ENCODE data around the gene SMIM26. TPM values are rescaled to one million over a fixed set of nuclear protein-coding genes. Genes with fewer than 3 reads are reported as not detected.

Gene SMIM26
- total and polyA plus RNA-seq, 2 of the 8 experiments (the other 6 are each of a cell fraction or from before 2014, with no cell fraction given) = 69.8 to 95.0 TPM

GRCh38 chr20:18613553-18613952 is 46.3 kb downstream of the SMIM26 start:
- FAIRE-seq = no peak

More at GRCh38 chr20:18613553-18613952, 46.3 kb downstream of the SMIM26 start:
- peaks cover 0 to 1% (median 0%) of the 10 kb centered on the region in 4 experiments; a peak in 2 of 7 replicates for H3K4me1 ChIP-seq (replicated peaks in 1 of 4; ENCODE audit: control insufficient read depth in 3 of 4, insufficient read depth in 4 of 4, low read length in 3 of 4)
- H2BK5ac ChIP-seq (ENCODE audit: low read depth, low read length) = no peak overlapping the region
- no peak overlapping the region for H3K23ac ChIP-seq (ENCODE audit: insufficient read length)
- no peak overlapping the region for H3K56ac ChIP-seq (replicated peaks; ENCODE audit: insufficient read length, low read depth, low read length)
- no peak overlapping the region for H4K8ac ChIP-seq (ENCODE audit: extremely low read depth, insufficient read depth, low read length)
- DNase-seq (ENCODE audit: low read depth in 1 of 2, low spot score in 2 of 2) = no peak
- H3K79me1 ChIP-seq (ENCODE audit: low read depth, low read length) = no peaks in the 10 kb centered on the region
- no peak overlapping the region for H2BK20ac ChIP-seq (ENCODE audit: low read length)
- no peak overlapping the region for H3K4ac ChIP-seq (replicated peaks; ENCODE audit: insufficient read length, low read depth, low read length)
- TF ChIP-seq ASH2L (IDR thresholded peaks at IDR 0.05; ENCODE audit: low read length) = no peak
- H3K9ac ChIP-seq (replicated peaks in 1 of 4; ENCODE audit: extremely low read depth in 1 of 4, low read depth in 3 of 4, low read length in 3 of 4) = no peak overlapping the region; a peak in 2 of 7 replicates
- H4K20me1 ChIP-seq (replicated peaks in 1 of 2; ENCODE audit: control insufficient read depth in 1 of 2, insufficient read depth in 2 of 2, low read length in 2 of 2) = no peaks in the 10 kb centered on the region
- H3K4me2 ChIP-seq (ENCODE audit: insufficient read depth in 1 of 2, low read depth in 2 of 2, low read length in 2 of 2) = no peak overlapping the region
- no peak overlapping the region for H3K18ac ChIP-seq (ENCODE audit: extremely low read depth, low read length)
- H3K36me3 ChIP-seq (ENCODE audit: control insufficient read depth in 2 of 4, insufficient read depth in 4 of 4, low read length in 3 of 4) = no peaks in the 10 kb centered on the region
- no peak overlapping the region for H4K5ac ChIP-seq (ENCODE audit: insufficient read length, low read depth, low read length)
- H3K79me2 ChIP-seq (ENCODE audit: control insufficient read depth in 1 of 2, insufficient read depth in 2 of 2, low read length in 2 of 2) = no peaks in the 10 kb centered on the region
- H3K14ac ChIP-seq (ENCODE audit: insufficient read length) = no peak overlapping the region
- H3K9me3 ChIP-seq (ENCODE audit: insufficient read depth in 2 of 2, low read depth in 1 of 2, low read length in 1 of 2) = no peaks in the 10 kb centered on the region
- H2AFZ ChIP-seq (ENCODE audit: low read length) = no peak overlapping the region
- CTCF ChIA-PET (ENCODE audit: partially characterized antibody) = interaction anchor here (0.7 to 1.0 kb wide), 2 partner anchors 65 to 412 kb away, joined by 3 read pairs; no protein-coding TSS in a partner anchor
- 88% methylated on average over 2 of the region's 2 CpGs; no CpG with 5 or more reads in 1 of the 2 experiments for WGBS, 2 experiments (ENCODE audit: extremely low coverage in 1 of 2, insufficient coverage in 1 of 2, insufficient read length in 1 of 2, insufficient replicate concordance in 2 of 2, low coverage in 1 of 2, low lambda C conversion rate in 2 of 2, missing lambda C conversion rate in 1 of 2)
- H3K4me3 ChIP-seq (ENCODE audit: extremely low read depth in 1 of 4, insufficient read depth in 2 of 4, low read depth in 3 of 4, low read length in 4 of 4) = no peak overlapping the region
- H2AK5ac ChIP-seq (ENCODE audit: low read depth, low read length) = no peak overlapping the region
- H3K23me2 ChIP-seq (ENCODE audit: low read depth, low read length) = no peaks in the 10 kb centered on the region
- no peak overlapping the region for H4K91ac ChIP-seq (replicated peaks; ENCODE audit: insufficient read length, low read length)
- H3K27ac ChIP-seq (ENCODE audit: low read depth, low read length) = no peak overlapping the region
- H2BK12ac ChIP-seq (ENCODE audit: low read depth, low read length) = no peak overlapping the region
- no peak overlapping the region for H2BK15ac ChIP-seq (ENCODE audit: low read length)
- POLR2A ChIA-PET (ENCODE audit: partially characterized antibody) = interaction anchor here (0.6 kb wide), 1 partner anchor 638 kb away, joined by 3 read pairs; no protein-coding TSS in a partner anchor
- H2BK120ac ChIP-seq (replicated peaks; ENCODE audit: low read depth, low read length) = no peak overlapping the region
- no peaks in the 10 kb centered on the region for H3K27me3 ChIP-seq (replicated peaks in 1 of 4; ENCODE audit: control insufficient read depth in 3 of 4, extremely low read depth in 1 of 4, insufficient read depth in 3 of 4, low read length in 3 of 4)

Data from H1 (cell line).